Activated B cell treated with CpG ODN at 0.5 μM for 24 hours (primary cell): ENCODE results near the gene GSTM2. TPM values are rescaled to one million over a fixed set of nuclear protein-coding genes. Genes with fewer than 3 reads are reported as not detected.
A peak's percentile ranks its signal among the peaks of the same experiment; 100 is the strongest.

ENCODE experiments used
- ATAC-seq: fragments of 200-7000 bp; cut with Tn5 transposase; one replicate; pipeline ENCODE4 v1.10.0; 2021; ENCODE audit warnings: low read depth, mild to moderate bottlenecking, moderate library complexity
- CTCF ChIA-PET: fragments of 350-600 bp; sonication (Branson Sonifier 250); formaldehyde crosslinking; loops from one replicate; lab custom pipeline; 2021; ENCODE audit warnings: antibody characterized with exemption; lab: Charles Lee
- POLR2A ChIA-PET: fragments of 350-600 bp; sonication (Branson Sonifier 250); formaldehyde crosslinking; loops from one replicate; lab custom pipeline; 2021; ENCODE audit warnings: antibody characterized with exemption; lab: Charles Lee
- DNase-seq: peaks from one replicate; pipeline ENCODE4 v3.0.0; 2022
- H3K27ac Mint-ChIP-seq: one replicate; pipeline ENCODE4 v1.8.0; 2020; ENCODE audit warnings: mixed read lengths
- H3K27me3 Mint-ChIP-seq: one replicate; pipeline ENCODE4 v1.8.0; 2021; ENCODE audit warnings: mixed read lengths
- H3K36me3 Mint-ChIP-seq: one replicate; pipeline ENCODE4 v1.8.0; 2021; ENCODE audit warnings: low read depth, mixed read lengths
- H3K4me1 Mint-ChIP-seq: one replicate; pipeline ENCODE4 v1.8.0; 2021; ENCODE audit warnings: mixed read lengths
- H3K4me3 Mint-ChIP-seq: one replicate; pipeline ENCODE4 v1.8.0; 2020; ENCODE audit warnings: mild to moderate bottlenecking, mixed read lengths
- H3K9me3 Mint-ChIP-seq: one replicate; pipeline ENCODE4 v1.8.0; 2020; ENCODE audit warnings: mixed read lengths
- CTCF ChIP-seq: fragments of 200-600 bp; IDR thresholded peaks from one replicate; pipeline ENCODE4 v1.8.0; 2022; ENCODE audit warnings: antibody characterized with exemption, mild to moderate bottlenecking
- intact Hi-C: fragments of 100-400 bp; cut with micrococcal nuclease; formaldehyde crosslinking; loops from one replicate; pipeline ENCODE4 v1.15.1; 2024
- total RNA-seq: library from RNA; stranded (reverse); gene quantifications from 2 replicates; pipeline ENCODE4 v1.2.3, GENCODE V29; 2022

Gene GSTM2
- total RNA-seq, 1 donor from 2014 or later = 11.0 TPM

- Mint-ChIP-seq H3K36me3 (peaks cover 2% of the 10 kb centered on the region), H3K27ac (no peak overlapping the region), H3K4me1 (peaks cover 24% of the 10 kb centered on the region), H3K4me3 (no peak overlapping the region), H3K9me3 (no peaks in the 10 kb centered on the region), H3K27me3 (peaks cover 16% of the 10 kb centered on the region)
- intact Hi-C loops = no loop called here
- no peak for TF ChIP-seq CTCF
- ChIA-PET CTCF (interaction anchor here (1.7 to 6.0 kb wide), 4 partner anchors 9 to 332 kb away, joined by 6 to 63 read pairs (median 8); partner anchors contain the start of gene AHCYL1), POLR2A (no interaction called here)
- ATAC-seq (no peak), DNase-seq (no peak)
These were observed 15.5 kb upstream of the GSTM2 start for GRCh38 chr1:109652402-109652801.

GRCh38 chr1:109653306-109653705 lies 14.6 kb upstream of the GSTM2 start:
- H3K4me1 Mint-ChIP-seq = peaks cover 24% of the 10 kb centered on the region
- ATAC-seq (no peak), DNase-seq (no peak)
- TF ChIP-seq CTCF = no peak
- POLR2A ChIA-PET = no interaction called here
- intact Hi-C loops = no loop called here
- no peaks in the 10 kb centered on the region for H3K9me3 Mint-ChIP-seq
- peaks cover 14% of the 10 kb centered on the region for H3K27me3 Mint-ChIP-seq
- H3K36me3 Mint-ChIP-seq = peaks cover 2% of the 10 kb centered on the region
- no peak overlapping the region for H3K27ac Mint-ChIP-seq
- CTCF ChIA-PET = interaction anchor here (1.9 to 6.0 kb wide), 3 partner anchors 10 to 331 kb away, joined by 7 to 63 read pairs (median 9); partner anchors contain the start of gene AHCYL1
- H3K4me3 Mint-ChIP-seq = no peak overlapping the region

GRCh38 chr1:109654519-109654918 lies 13.3 kb upstream of the GSTM2 start:
- H3K36me3 Mint-ChIP-seq = peaks cover 11% of the 10 kb centered on the region
- POLR2A ChIA-PET = interaction anchor here (0.7 to 2.9 kb wide), 4 partner anchors 12 to 441 kb away, joined by 3 to 12 read pairs (median 6); partner anchors contain the start of genes GNAI3 and GSTM1
- peaks cover 24% of the 10 kb centered on the region for H3K4me1 Mint-ChIP-seq
- ATAC-seq = no peak
- no peak overlapping the region for H3K4me3 Mint-ChIP-seq
- no peak for TF ChIP-seq CTCF
- peaks cover 14% of the 10 kb centered on the region for H3K27me3 Mint-ChIP-seq
- DNase-seq = no peak
- intact Hi-C loops = no loop called here
- H3K27ac Mint-ChIP-seq = no peak overlapping the region
- H3K9me3 Mint-ChIP-seq = no peaks in the 10 kb centered on the region
- CTCF ChIA-PET = interaction anchor here (3.2 kb wide), 1 partner anchor 15 kb away, joined by 21 read pairs; no protein-coding TSS in a partner anchor

GRCh38 chr1:109655615-109656519 lies 12.0 kb upstream of the GSTM2 start, which contains the start of gene GSTM4:
TSS of gene GSTM4 (plus strand) at chr1:109656099. CDS start at chr1:109656390, 291 bp downstream.
- Mint-ChIP-seq H3K4me1 (peaks cover 24% of the 10 kb centered on the region), H3K27me3 (peaks cover 10% of the 10 kb centered on the region), H3K27ac (peak within 1 kb of the TSS; percentile 94), H3K9me3 (no peaks in the 10 kb centered on the region), H3K4me3 (peak within 1 kb of the TSS; percentile 96), H3K36me3 (peaks cover 15% of the 10 kb centered on the region)
- no peak for TF ChIP-seq CTCF
- CTCF ChIA-PET = interaction anchor here (1.5 to 3.2 kb wide), 2 partner anchors 16 to 328 kb away, joined by 8 to 21 read pairs; partner anchors contain the start of gene AHCYL1
- DNase-seq = peak; percentile 82
- ATAC-seq = peak; percentile 97
- intact Hi-C loops = loop anchor here (1.0 to 5.0 kb wide), 6 partner anchors 35 to 328 kb away; partner anchors contain the start of genes AHCYL1, CYB561D1, GSTM3 and PSMA5
- POLR2A ChIA-PET = interaction anchor here (0.6 to 2.9 kb wide), 12 partner anchors 10 to 794 kb away, joined by 3 to 12 read pairs (median 6); partner anchors contain the start of genes AHCYL1, GNAI3, GSTM1 and GSTM2
